K562 (cell line): ENCODE measurements around the gene KAT7. TPM values are rescaled to one million over a fixed set of nuclear protein-coding genes. Genes with fewer than 3 reads are reported as not detected.

Experiments
- ATAC-seq: fragments of 200-7000 bp; cut with Tn5 transposase; 3 replicates; pipeline ENCODE4 v1.9.1; 2020; ENCODE audit warnings: moderate library complexity
- BruUV-seq: library from RNA; stranded (reverse); fragments of 400-500 nt; replicated peaks from 2 replicates; lab custom pipeline; 2021; lab: Mats Ljungman, UMichigan
- CTCF ChIA-PET: fragments of 300-600 bp; formaldehyde crosslinking; extraction: SDS; loops from one replicate; lab custom pipeline; 2021; ENCODE audit warnings: low intra/inter-chr PET ratio; lab: Yijun Ruan, JAX
- POLR2A ChIA-PET: fragments of 300-600, 350-650 bp; sonication (Branson Sonifier 250); formaldehyde crosslinking; extraction: SDS; loops from one replicate; lab custom pipeline; 2021; ENCODE audit warnings: antibody characterized with exemption, inconsistent platforms; lab: Yijun Ruan, JAX
- DNase-seq, 4 experiments: peaks; one replicate each; pipeline versions ENCODE4 v3.0.0 to v3.0.0-alpha.2; 2011 to 2018; ENCODE audit warnings: low spot score in 3 of 4, mixed read lengths in 3 of 4; ENCODE audit errors: extremely low read depth in 1 of 4
- FAIRE-seq: peaks from 2 replicates; lab custom pipeline; 2011; peaks lifted over from hg19 to GRCh38; lab: Jason Lieb, UNC
- H2AFZ ChIP-seq: 2 replicates; pipeline ENCODE4 v1.6.0; 2011; ENCODE audit warnings: low read depth, low read length, control low read depth, inconsistent platforms
- H3K27ac ChIP-seq: fragments of 200-600 bp; 3 replicates; pipeline ENCODE4 v1.8.0; 2011; ENCODE audit warnings: low read depth, mild to moderate bottlenecking, control low read depth, inconsistent platforms, low read length, moderate library complexity, mixed read lengths; ENCODE audit errors: extremely low read depth
- H3K27me3 ChIP-seq, 2 experiments: fragments of 300-600 bp in 1 of 2; 2 replicates in 1 of 2; 3 replicates in 1 of 2; pipeline versions ENCODE4 v1.6.0 to v1.8.0; 2011; ENCODE audit warnings: inconsistent platforms in 2 of 2, low read length in 2 of 2, mild to moderate bottlenecking in 1 of 2, mixed read lengths in 1 of 2, moderate library complexity in 1 of 2; ENCODE audit not compliant: control insufficient read depth in 2 of 2, insufficient read depth in 2 of 2
- H3K36me3 ChIP-seq: fragments of 300-600 bp; 3 replicates; pipeline ENCODE4 v1.8.0; 2011; ENCODE audit warnings: mild to moderate bottlenecking, low read length, inconsistent platforms; ENCODE audit not compliant: control insufficient read depth, insufficient read depth
- H3K4me1 ChIP-seq, 2 experiments: fragments of 200-600 bp in 1 of 2; replicated peaks in 1 of 2; 2 replicates in 1 of 2; 3 replicates in 1 of 2; pipeline versions ENCODE4 v1.5.1 to v1.8.0; 2011; ENCODE audit warnings: inconsistent platforms in 2 of 2, low read length in 2 of 2, mild to moderate bottlenecking in 1 of 2, mixed read lengths in 1 of 2, moderate library complexity in 1 of 2; ENCODE audit not compliant: control insufficient read depth in 2 of 2, insufficient read depth in 2 of 2
- H3K4me2 ChIP-seq: 2 replicates; pipeline ENCODE4 v1.6.1; 2011; ENCODE audit warnings: low read length, control low read depth, inconsistent platforms, mixed read lengths; ENCODE audit not compliant: insufficient read depth
- H3K4me3 ChIP-seq: fragments of 200-600 bp; sonication (generic), shearing (Covaris generic); 2 replicates; pipeline ENCODE4 v1.5.1; 2016; ENCODE audit warnings: control low read depth, inconsistent platforms
- H3K79me2 ChIP-seq: fragments of 200-600 bp; 3 replicates; pipeline ENCODE4 v1.8.0; 2011; ENCODE audit warnings: low read length, inconsistent platforms; ENCODE audit not compliant: control insufficient read depth, insufficient read depth
- H3K9ac ChIP-seq, 2 experiments: 2 replicates each; pipeline versions ENCODE4 v1.6.0 to v1.6.1; 2011; ENCODE audit warnings: low read depth in 2 of 2, low read length in 2 of 2, control low read depth in 1 of 2, inconsistent platforms in 1 of 2, mild to moderate bottlenecking in 1 of 2, mixed read lengths in 1 of 2; ENCODE audit not compliant: insufficient read depth in 1 of 2
- H3K9me1 ChIP-seq: one replicate; pipeline ENCODE4 v1.6.0; 2011; ENCODE audit warnings: inconsistent platforms, mild to moderate bottlenecking, low read length, moderate library complexity; ENCODE audit not compliant: control insufficient read depth, insufficient read depth
- H3K9me3 ChIP-seq: replicated peaks from 2 replicates; pipeline ENCODE4 v1.5.1; 2011; ENCODE audit warnings: low read depth, low read length, inconsistent platforms; ENCODE audit not compliant: control insufficient read depth, insufficient read depth
- H4K20me1 ChIP-seq: replicated peaks from 2 replicates; pipeline ENCODE4 v1.6.1; 2011; ENCODE audit warnings: low read length, inconsistent platforms, mixed read lengths; ENCODE audit not compliant: control insufficient read depth, insufficient read depth
- WGBS: fragments of 100-300 bp; shearing (Covaris generic); methylation state at CpG from one replicate; pipeline ENCODE4 v1.1.6; 2016; ENCODE audit warnings: low coverage, mixed read lengths; ENCODE audit not compliant: insufficient coverage; ENCODE audit errors: missing lambda C conversion rate; 5-methylcytosine and 5-hydroxymethylcytosine counted together
- in situ Hi-C: fragments of 300-500 bp; cut with MboI; formaldehyde crosslinking; loops from 4 replicates; pipeline ENCODE4 v1.15.0; 2018; ENCODE audit warnings: inconsistent platforms, mixed read lengths
- intact Hi-C: fragments of 100-400 bp; cut with micrococcal nuclease; formaldehyde crosslinking; loops from 2 replicates; pipeline ENCODE4 v1.14.2; 2022
- polyA plus RNA-seq, 8 experiments: library from polyadenylated mRNA; depleted of rRNA in 4 of 8; stranded (reverse) in 5 of 8; unstranded in 3 of 8; fragments of >200 nt; fragmentation: Nextera tagmentation in 2 of 8; fragmentation: Illumina TruSeq in 1 of 8; extraction: Ambion mirVana in 2 of 8; extraction: Trizol in 1 of 8; gene quantifications; 2 replicates each; pipeline versions ENCODE4 v1.2.1 to v1.2.3, GENCODE V29; 2011 to 2014; ENCODE audit warnings: inconsistent platforms in 1 of 8, missing spikeins in 1 of 8
- total RNA-seq, 7 experiments: library from RNA; depleted of rRNA in 6 of 7; stranded (reverse); fragments of >200 nt in 6 of 7; fragmentation: Illumina TruSeq in 2 of 7; extraction: Trizol in 2 of 7; gene quantifications; 2 replicates each; pipeline versions ENCODE4 v1.2.1 to v1.2.3, GENCODE V29; 2011 to 2021; ENCODE audit warnings: low replicate concordance in 1 of 7
- TF ChIP-seq, protein P1 (sequence below): fragments of 450-650 bp; IDR thresholded peaks from 2 replicates; pipeline ENCODE4 v1.6.1; 2018; ENCODE audit not compliant: partially characterized antibody

The KAT7 gene
- total and polyA plus RNA-seq, 9 of the 15 experiments (the other 6 are each of a cell fraction or from before 2014, with no cell fraction given) = 10.8 to 57.3 (median 34.8) TPM

DNA sequence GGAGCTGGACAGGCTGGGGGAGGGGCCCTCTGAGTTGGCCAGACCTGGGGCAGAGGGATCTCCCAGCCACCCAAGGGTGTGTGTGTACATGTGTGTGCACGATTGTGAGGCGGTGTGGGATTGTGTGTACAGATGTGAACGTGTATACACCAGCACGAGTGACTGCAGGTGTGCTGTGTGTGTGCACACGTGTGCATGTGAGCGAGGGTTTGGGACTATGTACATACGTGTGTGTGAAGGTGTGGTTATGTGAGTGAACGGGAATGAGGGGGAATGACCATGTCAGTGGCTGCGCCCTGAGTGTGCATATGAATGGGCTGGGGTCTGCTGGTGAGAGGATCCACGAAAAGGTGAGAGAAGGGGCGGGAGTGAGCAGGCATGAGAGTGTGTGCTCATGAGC is 81.8 kb downstream of the KAT7 start:
- no peak for DNase-seq
- Histone ChIP-seq H3K9ac (no peak overlapping the region), H4K20me1 (peaks cover 8% of the 10 kb centered on the region; the same call in 1 of the 2 replicates), H3K27me3 (peaks cover 3 to 46% of the 10 kb centered on the region in 2 experiments; a peak in 4 of 5 replicates), H3K9me1 (no peaks in the 10 kb centered on the region), H3K4me1 (no peaks in the 10 kb centered on the region), H3K9me3 (no peaks in the 10 kb centered on the region), H3K36me3 (no peaks in the 10 kb centered on the region), H3K79me2 (no peaks in the 10 kb centered on the region), H3K4me3 (no peak overlapping the region), H2AFZ (no peak overlapping the region), H3K4me2 (no peak overlapping the region), H3K27ac (no peak overlapping the region)
- WGBS = 6% methylated on average over 11 of the region's 11 CpGs
- in situ Hi-C loops (no loop called here), intact Hi-C loops (no loop called here)
- no peak for ATAC-seq
- POLR2A ChIA-PET = no interaction called here
- CTCF ChIA-PET = no interaction called here
- BruUV-seq = no TSS peak
- FAIRE-seq = no peak
- TF ChIP-seq, protein P1, sequence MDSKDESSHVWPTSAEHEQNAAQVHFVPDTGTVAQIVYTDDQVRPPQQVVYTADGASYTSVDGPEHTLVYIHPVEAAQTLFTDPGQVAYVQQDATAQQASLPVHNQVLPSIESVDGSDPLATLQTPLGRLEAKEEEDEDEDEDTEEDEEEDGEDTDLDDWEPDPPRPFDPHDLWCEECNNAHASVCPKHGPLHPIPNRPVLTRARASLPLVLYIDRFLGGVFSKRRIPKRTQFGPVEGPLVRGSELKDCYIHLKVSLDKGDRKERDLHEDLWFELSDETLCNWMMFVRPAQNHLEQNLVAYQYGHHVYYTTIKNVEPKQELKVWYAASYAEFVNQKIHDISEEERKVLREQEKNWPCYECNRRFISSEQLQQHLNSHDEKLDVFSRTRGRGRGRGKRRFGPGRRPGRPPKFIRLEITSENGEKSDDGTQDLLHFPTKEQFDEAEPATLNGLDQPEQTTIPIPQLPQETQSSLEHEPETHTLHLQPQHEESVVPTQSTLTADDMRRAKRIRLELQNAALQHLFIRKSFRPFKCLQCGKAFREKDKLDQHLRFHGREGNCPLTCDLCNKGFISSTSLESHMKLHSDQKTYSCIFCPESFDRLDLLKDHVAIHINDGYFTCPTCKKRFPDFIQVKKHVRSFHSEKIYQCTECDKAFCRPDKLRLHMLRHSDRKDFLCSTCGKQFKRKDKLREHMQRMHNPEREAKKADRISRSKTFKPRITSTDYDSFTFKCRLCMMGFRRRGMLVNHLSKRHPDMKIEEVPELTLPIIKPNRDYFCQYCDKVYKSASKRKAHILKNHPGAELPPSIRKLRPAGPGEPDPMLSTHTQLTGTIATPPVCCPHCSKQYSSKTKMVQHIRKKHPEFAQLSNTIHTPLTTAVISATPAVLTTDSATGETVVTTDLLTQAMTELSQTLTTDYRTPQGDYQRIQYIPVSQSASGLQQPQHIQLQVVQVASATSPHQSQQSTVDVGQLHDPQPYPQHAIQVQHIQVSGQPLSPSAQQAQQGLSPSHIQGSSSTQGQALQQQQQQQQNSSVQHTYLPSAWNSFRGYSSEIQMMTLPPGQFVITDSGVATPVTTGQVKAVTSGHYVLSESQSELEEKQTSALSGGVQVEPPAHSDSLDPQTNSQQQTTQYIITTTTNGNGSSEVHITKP = no peak
